Ishikawa (cell line): Measurements from ENCODE around the gene TANGO6.

Experiments used
- CEBPB ChIP-seq: IDR thresholded peaks from 2 replicates; pipeline ENCODE4 v1.6.1; 2012
- CREB1 ChIP-seq: IDR thresholded peaks from 2 replicates; pipeline ENCODE4 v1.6.1; 2012; ENCODE audit warnings: low read depth
- EP300 ChIP-seq: IDR thresholded peaks from 2 replicates; pipeline ENCODE4 v1.6.1; 2012; ENCODE audit warnings: borderline replicate concordance
- NFIC ChIP-seq: IDR thresholded peaks from 2 replicates; pipeline ENCODE4 v1.6.1; 2012
- RAD21 ChIP-seq: IDR thresholded peaks from 2 replicates; pipeline ENCODE4 v1.6.1; 2012; ENCODE audit warnings: low read depth
- TAF1 ChIP-seq: IDR thresholded peaks from 2 replicates; pipeline ENCODE4 v1.6.1; 2012; ENCODE audit warnings: low read depth, mild to moderate bottlenecking
- TEAD4 ChIP-seq: IDR thresholded peaks from 2 replicates; pipeline ENCODE4 v1.6.1; 2012
- YY1 ChIP-seq: IDR thresholded peaks from 2 replicates; pipeline ENCODE4 v1.6.1; 2012; ENCODE audit warnings: low read depth
- TF ChIP-seq, protein P1 (sequence below): IDR thresholded peaks from 2 replicates; pipeline ENCODE4 v1.6.1; 2012

DNA sequence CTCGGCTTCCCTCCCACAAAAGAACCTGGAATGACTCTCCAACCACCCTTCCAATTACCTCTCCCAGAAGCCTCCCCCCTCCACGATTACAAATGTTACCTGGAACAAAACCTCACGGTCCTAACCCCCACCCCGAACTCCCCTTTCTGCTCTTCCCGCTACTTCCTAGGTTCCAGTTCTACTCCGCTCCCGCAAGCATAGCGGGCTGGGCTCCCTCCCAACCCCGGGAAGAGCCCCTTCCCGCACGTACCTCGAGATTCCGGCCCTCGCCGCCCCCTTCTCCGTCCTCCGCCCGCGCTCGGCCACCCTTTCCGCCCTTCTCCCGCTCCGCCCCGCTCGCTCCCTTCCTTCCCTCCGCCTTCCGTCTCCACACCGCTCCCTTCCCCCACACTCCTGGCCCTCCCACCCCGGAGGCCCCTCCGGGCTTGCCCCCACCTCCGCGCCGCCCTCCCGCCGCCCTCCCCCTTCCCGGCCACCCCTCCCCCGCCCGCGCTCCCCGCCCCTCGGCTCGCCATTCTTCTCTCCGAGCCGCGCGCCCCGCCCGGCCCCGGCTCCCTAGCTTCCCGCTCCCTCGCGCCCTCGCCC lies 288.6 kb downstream of the TANGO6 start:
- no peak for TF ChIP-seq CEBPB
- TF ChIP-seq, protein P1, sequence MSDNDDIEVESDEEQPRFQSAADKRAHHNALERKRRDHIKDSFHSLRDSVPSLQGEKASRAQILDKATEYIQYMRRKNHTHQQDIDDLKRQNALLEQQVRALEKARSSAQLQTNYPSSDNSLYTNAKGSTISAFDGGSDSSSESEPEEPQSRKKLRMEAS = no peak
- TF ChIP-seq RAD21 = no peak
- TF ChIP-seq CREB1 = no peak
- no peak for TF ChIP-seq YY1
- TF ChIP-seq NFIC = no peak; the same call in 1 of the 2 replicates
- TF ChIP-seq EP300 = no peak
- TF ChIP-seq TEAD4 = no peak; the same call in 1 of the 2 replicates
- no peak; the same call in 1 of the 2 replicates for TF ChIP-seq TAF1
